ENCODE results near the gene NELFE.
"Not testable (repeated sequence)": the region's sequence is repeated elsewhere in the genome, so short reads cannot be mapped to it uniquely, and the experiment has no call there.

NELFE gene, protein sequence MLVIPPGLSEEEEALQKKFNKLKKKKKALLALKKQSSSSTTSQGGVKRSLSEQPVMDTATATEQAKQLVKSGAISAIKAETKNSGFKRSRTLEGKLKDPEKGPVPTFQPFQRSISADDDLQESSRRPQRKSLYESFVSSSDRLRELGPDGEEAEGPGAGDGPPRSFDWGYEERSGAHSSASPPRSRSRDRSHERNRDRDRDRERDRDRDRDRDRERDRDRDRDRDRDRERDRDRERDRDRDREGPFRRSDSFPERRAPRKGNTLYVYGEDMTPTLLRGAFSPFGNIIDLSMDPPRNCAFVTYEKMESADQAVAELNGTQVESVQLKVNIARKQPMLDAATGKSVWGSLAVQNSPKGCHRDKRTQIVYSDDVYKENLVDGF

DNA sequence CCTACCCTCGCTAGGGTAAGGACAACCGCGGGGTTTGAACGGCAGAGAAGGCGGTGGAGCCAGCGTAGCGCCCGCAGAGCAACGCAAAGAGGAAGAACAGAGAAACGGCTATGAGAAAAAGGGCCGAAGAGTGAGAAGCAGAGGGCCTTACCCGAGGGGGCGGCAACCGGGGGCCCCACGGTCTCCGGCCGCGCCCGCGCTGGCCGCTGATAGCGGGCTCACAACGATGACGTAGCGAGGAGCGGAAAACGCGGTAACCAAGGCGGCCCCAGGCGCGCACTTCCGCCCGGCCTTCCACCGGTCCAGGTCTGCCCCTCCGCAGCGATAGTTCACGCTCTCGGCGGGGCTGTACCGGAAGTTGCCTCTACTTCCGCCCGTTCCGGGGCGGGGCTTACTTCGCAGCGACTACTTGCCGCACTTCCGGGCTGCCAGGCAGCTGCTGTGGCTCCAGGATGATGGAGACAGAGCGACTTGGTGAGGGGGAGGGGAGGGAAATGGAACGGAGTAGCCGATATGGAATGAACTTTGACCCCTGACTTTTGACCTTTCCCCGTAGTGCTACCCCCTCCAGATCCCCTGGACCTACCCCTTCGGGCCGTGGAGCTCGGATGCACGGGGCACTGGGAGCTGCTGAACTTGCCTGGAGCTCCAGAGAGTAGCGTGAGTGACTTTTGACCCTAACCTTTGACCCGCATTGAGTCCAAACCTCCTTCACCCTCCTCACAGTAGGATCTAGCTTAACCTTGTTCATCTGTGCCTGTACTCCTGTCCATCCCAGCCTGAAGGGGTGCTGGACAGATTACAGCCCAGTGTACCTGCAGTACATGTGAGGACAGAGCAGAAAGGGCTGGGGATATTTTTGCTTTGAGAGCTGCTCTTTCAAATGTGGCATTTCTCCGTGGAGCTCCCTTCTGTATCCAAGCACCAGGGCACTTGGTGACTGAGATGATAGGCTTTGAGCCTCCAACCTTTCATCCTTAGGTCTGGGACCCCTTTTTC is at the start of gene NELFE, which contains the start of gene SKIC2:
NELFE (minus strand) TSS at position 231 of the 999 bp plus-strand sequence. CDS start 525 bp downstream, outside the sequence.
SKIC2 (plus strand) TSS at position 435 of the 999 bp plus-strand sequence; CDS start at position 453, 18 bp downstream.
- DNase-seq (ENCODE audit: low read depth) = peak; percentile 97

DNA sequence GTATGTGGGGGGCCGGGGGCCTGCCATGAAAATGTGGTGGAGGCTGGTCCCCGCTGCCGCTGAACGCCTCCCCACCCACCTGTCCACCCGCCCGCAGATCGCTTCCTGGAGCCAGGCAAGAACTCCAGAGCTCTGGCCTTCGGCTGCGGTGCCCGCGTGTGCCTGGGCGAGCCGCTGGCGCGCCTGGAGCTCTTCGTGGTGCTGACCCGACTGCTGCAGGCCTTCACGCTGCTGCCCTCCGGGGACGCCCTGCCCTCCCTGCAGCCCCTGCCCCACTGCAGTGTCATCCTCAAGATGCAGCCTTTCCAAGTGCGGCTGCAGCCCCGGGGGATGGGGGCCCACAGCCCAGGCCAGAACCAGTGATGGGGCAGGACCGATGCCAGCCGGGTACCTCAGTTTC is 49.3 kb upstream of the NELFE start:
- not testable (repeated sequence) for DNase-seq (ENCODE audit: low read depth)

DNA sequence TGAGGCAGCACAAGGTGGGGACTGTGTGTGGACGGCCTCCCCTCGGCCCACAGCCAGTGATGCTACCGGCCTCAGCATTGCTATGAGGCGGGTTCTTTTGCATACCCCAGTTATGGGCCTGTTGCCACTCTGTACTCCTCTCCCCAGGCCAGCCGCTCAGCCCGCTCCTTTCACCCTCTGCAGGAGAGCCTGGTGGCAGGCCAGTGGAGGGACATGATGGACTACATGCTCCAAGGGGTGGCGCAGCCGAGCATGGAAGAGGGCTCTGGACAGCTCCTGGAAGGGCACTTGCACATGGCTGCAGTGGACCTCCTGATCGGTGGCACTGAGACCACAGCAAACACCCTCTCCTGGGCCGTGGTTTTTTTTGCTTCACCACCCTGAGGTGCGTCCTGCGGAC is 48.3 kb upstream of the NELFE start:
- DNase-seq (ENCODE audit: low read depth) = not testable (repeated sequence)

DNA sequence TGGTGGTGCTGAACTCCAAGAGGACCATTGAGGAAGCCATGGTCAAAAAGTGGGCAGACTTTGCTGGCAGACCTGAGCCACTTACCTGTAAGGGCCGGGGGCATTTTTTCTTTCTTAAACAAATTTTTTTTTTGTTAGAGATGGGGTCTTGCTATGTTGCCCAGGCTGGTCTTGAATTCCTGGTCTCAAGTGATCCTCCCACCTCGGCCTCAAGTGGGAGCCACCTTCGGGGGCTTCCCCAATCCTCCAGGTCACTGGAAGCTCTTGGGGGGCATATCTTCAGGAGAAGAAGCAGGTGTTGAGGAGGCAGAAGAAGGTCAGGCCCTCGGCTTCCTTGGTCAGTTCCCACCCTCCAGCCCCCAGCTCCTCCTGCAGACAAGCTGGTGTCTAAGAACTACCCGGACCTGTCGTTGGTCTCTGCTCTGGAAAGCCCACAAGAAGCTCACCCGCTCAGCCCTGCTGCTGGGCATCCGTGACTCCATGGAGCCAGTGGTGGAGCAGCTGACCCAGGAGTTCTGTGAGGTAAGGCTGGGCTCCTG is 47.3 kb upstream of the NELFE start:
- not testable (repeated sequence) for DNase-seq (ENCODE audit: low read depth)

DNA sequence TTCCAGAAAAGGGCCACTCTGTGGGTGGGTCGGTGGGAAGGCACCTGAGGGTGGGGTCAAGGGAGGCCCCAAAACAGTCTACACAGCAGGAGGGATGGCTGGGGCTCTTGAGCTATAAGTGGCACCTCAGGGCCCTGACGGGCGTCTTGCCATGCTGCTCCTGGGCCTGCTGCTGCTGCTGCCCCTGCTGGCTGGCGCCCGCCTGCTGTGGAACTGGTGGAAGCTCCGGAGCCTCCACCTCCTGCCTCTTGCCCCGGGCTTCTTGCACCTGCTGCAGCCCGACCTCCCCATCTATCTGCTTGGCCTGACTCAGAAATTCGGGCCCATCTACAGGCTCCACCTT is 46.7 kb upstream of the NELFE start:
- DNase-seq (ENCODE audit: low read depth) = not testable (repeated sequence)

DNA sequence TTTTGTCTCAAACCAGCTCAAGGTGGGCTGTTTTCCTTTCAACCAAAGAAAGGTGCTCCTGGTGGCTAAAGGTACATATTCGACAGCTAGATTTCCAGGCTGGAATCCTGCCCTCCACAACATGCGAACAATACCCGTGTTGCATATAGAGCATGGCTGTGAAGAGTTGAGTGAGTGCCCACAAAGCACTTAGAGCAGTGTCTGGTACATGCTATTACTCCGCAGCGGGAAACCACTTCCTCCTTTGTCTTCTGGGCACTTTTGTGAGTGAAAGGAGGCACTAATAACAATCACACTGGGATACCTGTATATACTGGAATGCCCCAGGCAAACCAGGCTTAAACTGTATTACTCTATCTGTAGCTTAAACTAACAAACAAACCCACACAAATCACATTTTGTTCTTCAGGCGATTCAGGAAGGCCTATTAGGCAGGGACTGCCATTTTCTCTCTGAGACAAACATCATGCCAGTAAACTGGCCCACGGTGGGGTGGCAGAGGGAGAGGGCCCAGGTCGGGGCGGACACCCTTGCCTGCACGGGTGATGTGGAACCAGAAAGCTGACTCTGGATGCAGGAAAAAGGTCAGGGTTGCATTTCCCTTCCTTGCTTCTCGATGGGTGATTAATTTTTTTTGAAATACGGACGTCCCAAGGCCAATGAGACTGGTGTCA is 46.2 kb upstream of the NELFE start:
- DNase-seq (ENCODE audit: low read depth) = not testable (repeated sequence)

DNA sequence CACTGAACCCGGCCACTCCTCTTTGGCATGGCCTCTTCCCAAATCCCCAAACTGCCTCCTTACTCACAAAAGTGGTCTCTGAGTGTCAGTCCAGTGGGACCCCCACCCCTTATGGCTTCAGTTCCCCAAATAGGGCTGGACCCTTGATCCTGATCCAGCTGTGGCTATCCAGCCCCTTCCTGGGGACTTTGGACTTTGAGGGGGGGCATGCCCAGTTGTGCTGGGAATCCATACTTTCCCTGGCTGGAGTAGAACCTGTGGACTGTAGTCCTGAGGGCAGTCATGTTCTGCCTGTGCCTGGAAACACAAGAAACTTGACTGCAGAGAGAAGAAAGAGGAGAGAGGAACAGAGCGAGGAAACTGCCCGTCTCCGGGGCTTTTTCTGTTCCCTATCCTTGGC is 45.6 kb upstream of the NELFE start:
- not testable (repeated sequence) for DNase-seq (ENCODE audit: low read depth)

DNA sequence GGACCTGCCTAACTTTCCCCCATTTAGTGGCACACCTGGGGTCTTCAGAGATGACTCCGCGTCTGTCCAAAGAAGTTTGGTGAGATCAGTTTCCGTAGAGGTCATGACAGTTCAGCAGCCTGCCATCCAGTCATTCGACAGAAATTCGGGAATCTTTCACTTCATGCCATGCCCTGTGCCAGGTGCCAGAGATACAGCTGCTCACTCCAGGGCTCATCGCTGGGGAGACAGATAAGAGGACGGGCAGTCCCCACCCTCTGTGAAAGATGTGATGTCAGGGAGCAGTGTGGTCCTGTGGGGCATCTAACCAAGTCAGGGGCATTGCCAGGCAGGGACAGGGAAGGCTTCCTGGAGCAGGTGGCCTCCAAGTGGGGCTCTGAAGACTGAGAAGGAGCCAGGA is 44.5 kb upstream of the NELFE start:
- DNase-seq (ENCODE audit: low read depth) = not testable (repeated sequence)

DNA sequence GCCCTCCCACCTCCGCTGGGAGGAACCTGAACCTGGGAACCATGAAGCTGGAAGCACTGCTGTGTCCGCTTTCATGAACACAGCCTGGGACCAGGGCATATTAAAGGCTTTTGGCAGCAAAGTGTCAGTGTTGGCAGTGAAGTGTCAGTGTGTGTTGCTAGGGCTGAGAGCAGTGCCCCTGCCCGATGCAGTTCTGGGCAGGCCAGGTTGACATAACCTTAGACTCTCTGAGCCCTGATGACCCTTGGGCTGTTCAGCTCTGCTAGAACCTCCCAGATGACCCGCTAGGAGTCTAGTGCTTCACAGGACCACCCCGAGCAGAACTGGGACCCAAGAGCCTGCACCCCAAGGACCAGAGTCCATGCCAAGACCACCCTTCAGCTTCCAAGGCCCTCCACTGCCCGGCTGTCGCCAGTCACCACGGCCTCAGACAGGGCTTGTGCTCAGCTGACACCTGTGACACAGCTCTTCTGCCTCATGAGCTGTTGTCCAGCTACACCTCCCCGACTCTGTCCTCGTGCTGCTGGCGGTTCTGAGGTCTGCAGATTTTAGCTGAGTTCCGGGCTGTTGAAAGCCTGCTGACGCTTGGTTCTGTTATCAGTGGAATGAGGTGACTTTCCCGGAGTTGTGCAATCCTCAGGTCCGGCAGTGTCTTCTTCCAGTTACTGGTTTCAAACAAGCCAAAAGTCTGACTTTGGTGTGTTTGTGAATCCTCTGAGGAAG is 43.9 kb upstream of the NELFE start:
- not testable (repeated sequence) for DNase-seq (ENCODE audit: low read depth)

DNA sequence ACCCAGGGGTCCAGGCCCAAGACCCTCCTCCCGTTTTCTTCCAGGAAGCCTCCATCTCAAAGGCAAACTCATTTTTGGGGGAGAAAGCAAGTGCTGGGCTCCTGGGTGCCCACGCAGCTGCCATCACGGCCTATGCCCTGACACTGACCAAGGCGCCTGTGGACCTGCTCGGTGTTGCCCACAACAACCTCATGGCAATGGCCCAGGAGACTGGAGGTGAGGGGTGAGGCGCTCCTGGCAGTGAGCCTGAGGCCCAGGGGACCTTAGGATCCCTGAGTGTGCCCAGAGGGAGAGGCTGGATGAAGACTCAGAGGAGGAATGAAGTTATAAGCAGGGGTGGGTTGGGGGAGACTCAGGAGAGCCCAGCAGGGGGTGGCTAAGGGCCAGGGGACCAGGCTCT is 37.6 kb upstream of the NELFE start:
- DNase-seq (ENCODE audit: low read depth) = not testable (repeated sequence)

DNA sequence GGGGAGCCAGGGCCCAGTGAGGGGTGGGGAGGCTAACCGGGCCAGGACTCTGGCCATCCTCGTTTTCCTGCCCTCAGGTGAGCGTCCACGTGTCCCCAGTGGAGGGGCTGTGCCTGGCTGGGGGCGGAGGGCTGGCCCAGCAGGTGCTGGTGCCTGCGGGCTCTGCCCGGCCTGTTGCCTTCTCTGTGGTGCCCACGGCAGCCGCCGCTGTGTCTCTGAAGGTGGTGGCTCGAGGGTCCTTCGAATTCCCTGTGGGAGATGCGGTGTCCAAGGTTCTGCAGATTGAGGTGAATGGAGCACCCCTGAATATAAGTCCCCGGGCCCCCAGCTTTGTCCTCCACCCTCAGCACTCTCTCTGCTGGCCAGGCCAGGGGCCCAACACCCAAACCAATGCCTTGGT is 35.6 kb upstream of the NELFE start:
- DNase-seq (ENCODE audit: low read depth) = not testable (repeated sequence)

DNA sequence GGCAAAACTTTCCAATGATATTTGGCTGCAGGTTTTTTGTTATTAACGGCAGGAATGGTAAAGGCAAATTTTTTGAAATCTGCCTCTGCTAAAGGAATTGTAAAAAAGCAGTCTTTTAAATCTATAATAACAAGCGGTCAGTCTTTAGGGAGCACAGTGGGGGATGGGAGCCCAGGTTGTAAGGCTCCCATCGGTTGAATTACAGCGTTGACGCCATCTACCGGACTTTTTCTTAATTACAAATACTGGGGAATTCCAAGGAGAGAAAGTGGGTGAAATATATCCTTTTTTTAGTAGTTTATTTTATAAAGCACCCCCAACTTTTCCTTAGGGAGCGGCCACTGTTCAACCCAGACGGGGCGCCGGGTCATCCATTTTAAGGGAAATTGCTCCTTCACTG is 30.6 kb upstream of the NELFE start:
- not testable (repeated sequence) for DNase-seq (ENCODE audit: low read depth)

DNA sequence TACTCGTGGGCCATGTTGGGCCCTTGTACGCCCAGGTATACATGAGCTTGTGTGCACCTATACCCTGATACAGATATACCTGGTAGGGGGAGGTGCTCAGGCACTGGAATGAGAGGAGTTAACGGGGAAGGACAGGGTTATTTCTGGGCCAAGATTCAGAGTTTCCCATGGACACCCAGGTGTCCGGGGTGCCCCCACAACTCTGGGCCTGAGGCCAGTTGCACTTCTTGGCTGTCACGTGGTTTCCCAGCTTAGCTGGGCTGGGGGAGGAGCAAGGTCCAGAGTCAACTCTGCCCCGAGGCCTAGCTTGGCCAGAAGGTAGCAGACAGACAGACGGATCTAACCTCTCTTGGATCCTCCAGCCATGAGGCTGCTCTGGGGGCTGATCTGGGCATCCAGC is 23.0 kb upstream of the NELFE start, which contains the start of gene C4A:
C4A (plus strand) TSS at position 314 of the 400 bp plus-strand sequence; CDS start at position 365, 51 bp downstream.
- not testable (repeated sequence) for DNase-seq (ENCODE audit: low read depth)

DNA sequence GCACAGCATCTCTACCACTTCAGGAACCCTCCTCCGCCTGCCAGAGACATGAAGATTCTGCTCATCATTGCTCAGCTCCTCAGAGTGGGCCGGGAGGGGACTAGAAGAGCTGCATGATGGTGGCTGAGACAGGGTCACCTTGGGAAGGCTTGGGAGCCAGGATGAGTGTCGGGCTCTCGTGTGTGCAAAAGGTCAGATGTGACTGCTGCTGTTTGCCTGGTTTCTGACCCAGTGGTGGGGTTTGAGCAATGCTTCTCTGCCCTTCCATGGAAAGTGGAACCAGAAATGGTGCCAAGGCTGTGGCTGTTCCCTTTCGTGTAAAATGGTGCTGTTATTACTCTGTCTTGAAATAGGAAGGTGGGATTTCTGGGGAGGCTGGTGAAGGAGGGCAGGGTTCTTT is 22.2 kb upstream of the NELFE start:
- not testable (repeated sequence) for DNase-seq (ENCODE audit: low read depth)

DNA sequence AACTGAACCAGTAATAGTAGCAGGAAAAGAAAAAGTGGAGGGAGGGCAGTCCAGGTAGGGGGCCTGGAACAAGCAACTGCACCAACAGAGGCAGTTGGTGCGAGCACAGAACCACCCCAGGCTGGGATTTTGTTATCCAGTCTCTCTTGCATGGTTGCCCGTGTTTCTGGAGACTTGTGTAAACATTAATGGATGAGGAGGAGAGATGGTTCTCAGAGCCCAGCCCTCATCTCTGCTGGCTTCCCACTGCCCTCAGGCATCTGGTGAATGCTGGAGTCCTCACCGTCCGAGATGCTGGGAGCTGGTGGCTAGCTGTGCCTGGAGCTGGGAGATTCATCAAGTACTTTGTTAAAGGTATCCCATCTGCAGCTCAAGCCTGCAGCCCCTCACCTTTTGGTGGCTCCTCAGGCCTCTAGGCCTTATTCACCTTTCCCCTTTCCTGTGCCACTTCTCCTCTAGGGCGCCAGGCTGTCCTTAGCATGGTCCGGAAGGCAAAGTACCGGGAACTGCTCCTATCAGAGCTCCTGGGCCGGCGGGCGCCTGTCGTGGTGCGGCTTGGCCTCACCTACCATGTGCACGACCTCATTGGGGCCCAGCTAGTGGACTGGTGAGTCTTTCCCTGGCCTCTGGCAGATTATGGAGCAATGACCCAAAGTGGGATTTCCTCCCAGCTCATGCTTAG is 21.6 kb upstream of the NELFE start:
- not testable (repeated sequence) for DNase-seq (ENCODE audit: low read depth)

DNA sequence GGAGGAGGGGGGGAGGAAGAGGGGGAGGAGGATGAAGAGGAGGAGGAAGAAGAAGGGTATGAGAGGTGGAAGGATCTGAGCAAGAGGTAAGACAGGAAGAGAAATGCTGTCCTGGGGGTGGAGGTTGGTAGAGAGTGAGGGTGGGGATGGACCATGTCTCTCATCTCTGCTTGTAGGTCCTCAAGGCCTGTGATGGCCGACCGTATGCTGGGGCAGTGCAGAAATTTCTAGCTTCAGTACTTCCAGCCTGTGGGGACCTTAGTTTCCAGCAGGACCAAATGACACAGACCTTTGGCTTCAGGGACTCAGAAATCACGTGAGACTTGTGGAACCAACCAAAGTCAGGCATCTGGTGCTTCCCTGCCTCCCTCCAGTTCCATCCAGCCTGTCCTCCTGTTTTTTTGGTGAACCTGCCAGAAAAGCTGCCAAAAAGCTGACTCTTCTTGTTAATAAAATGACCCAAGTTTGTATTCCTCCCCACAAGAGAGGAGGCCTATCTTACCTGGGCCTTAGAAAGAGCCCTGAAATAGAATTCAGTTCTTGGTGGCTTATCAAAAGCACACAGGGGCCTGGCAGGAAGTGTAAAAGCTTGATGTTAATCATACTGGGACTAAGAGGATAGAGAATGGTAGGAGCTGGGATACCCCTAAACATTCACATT is 20.6 kb upstream of the NELFE start:
- no peak for DNase-seq (ENCODE audit: low read depth)

DNA sequence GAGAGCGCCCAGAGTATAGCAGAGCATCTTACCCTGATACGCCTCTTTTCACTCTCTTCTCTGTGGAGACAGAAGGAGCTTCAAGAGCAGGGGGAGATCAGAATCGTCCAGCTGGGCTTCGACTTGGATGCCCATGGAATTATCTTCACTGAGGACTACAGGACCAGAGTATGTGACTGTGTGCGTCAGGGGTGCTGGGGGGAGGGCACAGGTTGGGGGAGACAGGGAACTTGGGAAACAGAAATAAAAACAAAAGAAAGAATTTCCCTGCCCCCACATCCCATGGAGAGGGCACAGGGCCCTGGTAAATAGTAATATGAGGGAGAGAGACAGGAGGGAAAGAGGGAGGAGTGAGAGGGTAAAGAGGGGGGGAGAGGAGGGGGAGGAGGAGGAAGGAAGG is 20.1 kb upstream of the NELFE start:
- no peak for DNase-seq (ENCODE audit: low read depth)

DNA sequence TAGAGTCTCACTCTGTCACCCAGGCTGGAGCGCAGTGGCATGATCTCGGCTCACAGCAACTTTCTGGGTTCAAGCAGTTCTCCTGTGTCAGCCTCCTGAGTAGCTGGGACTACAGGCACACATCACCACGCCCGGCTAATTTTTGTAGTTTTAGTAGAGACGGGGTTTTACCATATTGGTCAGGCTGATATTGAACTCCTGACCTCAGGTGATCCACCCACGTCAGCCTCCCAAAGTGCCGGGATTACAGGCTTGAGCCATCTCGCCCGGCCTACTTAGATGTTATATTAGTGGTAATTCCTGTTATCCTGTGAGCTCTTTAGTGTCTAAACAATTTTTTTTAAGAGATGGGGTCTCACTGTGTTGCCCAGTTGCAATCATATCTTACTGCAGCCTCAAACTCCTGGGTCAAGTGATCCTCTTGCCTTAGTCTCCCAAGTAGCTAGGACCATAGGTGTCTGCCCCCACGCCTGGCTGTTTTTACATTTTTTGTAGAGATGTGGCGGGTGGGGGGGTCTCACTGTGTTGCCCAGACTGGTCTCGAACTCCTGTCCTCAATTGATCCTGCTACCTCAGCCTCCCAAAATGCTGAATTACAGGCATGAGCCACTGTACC is 19.2 kb upstream of the NELFE start:
- no peak for DNase-seq (ENCODE audit: low read depth)

DNA sequence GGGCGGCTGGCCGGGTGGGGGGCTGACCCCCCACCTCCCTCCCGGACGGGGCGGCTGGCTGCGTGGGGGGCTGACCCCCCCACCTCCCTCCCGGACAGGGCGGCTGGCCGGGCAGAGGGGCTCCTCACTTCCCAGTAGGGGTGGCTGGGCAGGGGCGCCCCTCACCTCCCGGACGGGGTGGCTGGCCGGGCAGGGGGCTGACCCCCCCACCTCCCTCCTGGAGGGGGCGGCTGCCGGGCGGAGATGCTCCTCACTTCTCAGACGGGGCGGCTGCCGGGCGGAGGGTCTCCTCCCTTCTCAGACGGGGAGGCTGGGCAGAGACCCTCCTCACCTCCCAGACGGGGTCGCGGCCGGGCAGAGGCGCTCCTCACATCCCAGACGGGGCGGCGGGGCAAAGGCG is 17.3 kb upstream of the NELFE start:
- not testable (repeated sequence) for DNase-seq (ENCODE audit: low read depth)

All from activated T-cell treated with anti-CD3 and anti-CD28 coated beads for 1 hour (primary cell).